Mucosa of descending colon (tissue), 3 donors: ENCODE results near the gene CELA1. TPM values are rescaled to one million over a fixed set of nuclear protein-coding genes. Genes with fewer than 3 reads are reported as not detected.
"Not testable (repeated sequence)": the region's sequence is repeated elsewhere in the genome, so short reads cannot be mapped to it uniquely, and the experiment has no call there.

Source experiments
- ATAC-seq: fragments of 200-7000 bp; cut with Tn5 transposase; one replicate; pipeline ENCODE4 v1.9.1; 2020; ENCODE audit warnings: mild to moderate bottlenecking, moderate library complexity
- DNase-seq, 3 donors: peaks; one replicate each; pipeline ENCODE4 v3.0.0-alpha.2; 2020
- H3K36me3 ChIP-seq: fragments of 200-600 bp; one replicate; pipeline ENCODE4 v1.8.0; 2021; ENCODE audit warnings: low read depth, mild to moderate bottlenecking
- H3K4me1 ChIP-seq: fragments of 200-600 bp; one replicate; pipeline ENCODE4 v1.8.0; 2021; ENCODE audit warnings: low read depth, mild to moderate bottlenecking
- H3K4me3 ChIP-seq: fragments of 200-600 bp; one replicate; pipeline ENCODE4 v1.8.0; 2021; ENCODE audit warnings: mild to moderate bottlenecking
- H3K9me3 ChIP-seq: fragments of 200-600 bp; one replicate; pipeline ENCODE4 v1.8.0; 2021; ENCODE audit warnings: mild to moderate bottlenecking
- CTCF ChIP-seq: fragments of 200-600 bp; IDR thresholded peaks from one replicate; pipeline ENCODE4 v1.8.0; 2022; ENCODE audit warnings: antibody characterized with exemption, mild to moderate bottlenecking
- intact Hi-C, 2 donors: fragments of 100-400 bp; cut with DNase I in 1 of 2; cut with micrococcal nuclease in 1 of 2; formaldehyde crosslinking; loops; one replicate each; pipeline versions ENCODE4 v1.11.0 to v1.11.1; 2022; cut with DNase I, micrococcal nuclease
- total RNA-seq, 3 donors: library from RNA; stranded (reverse); fragmentation: NEBNext Ultra II Directional in 2 of 3; extraction: Animal tissue kit (Norgen Biotek cat#: 25700) in 2 of 3; gene quantifications; one replicate each; pipeline versions ENCODE4 v1.2.1 to v1.2.4, GENCODE V29; 2021 to 2023
- donor health status: DM: no; HTN: no; CAD: no; lungs with moderate emphysema.
- donor health status: DM: no; HTN: no; CAD: no.
- donor health status: DM: no; HTN: yes; CAD: no.

CELA1 gene
- total RNA-seq, 3 donors from 2014 or later: not detected

- H3K36me3 ChIP-seq: no peaks in the 10 kb centered on the region
- no peak overlapping the region for H3K4me3 ChIP-seq
- ATAC-seq (no peak), DNase-seq (no peak)
- no peak for TF ChIP-seq CTCF
- intact Hi-C loops: no loop called here
- H3K4me1 ChIP-seq: peaks cover 11% of the 10 kb centered on the region
- no peaks in the 10 kb centered on the region for H3K9me3 ChIP-seq
These were observed 24.6 kb downstream of the CELA1 start for GRCh38 chr12:51321882-51322281.

GRCh38 chr12:51320695-51321320 lies 25.7 kb downstream of the CELA1 start:
- H3K4me3 ChIP-seq: no peak overlapping the region
- intact Hi-C loops: no loop called here

GRCh38 chr12:51320311-51320694 lies 26.2 kb downstream of the CELA1 start:
- DNase-seq (no peak), ATAC-seq (no peak)
- no peak overlapping the region for H3K4me3 ChIP-seq
- no peak for TF ChIP-seq CTCF
- intact Hi-C loops: no loop called here
- H3K4me1 ChIP-seq: peaks cover 11% of the 10 kb centered on the region
- no peaks in the 10 kb centered on the region for H3K9me3 ChIP-seq
- H3K36me3 ChIP-seq: no peaks in the 10 kb centered on the region

More at GRCh38 chr12:51320695-51321320, 25.7 kb downstream of the CELA1 start:
- ATAC-seq (peak; percentile 58), DNase-seq (no peak)
- TF ChIP-seq CTCF: no peak
- Histone ChIP-seq H3K36me3 (no peaks in the 10 kb centered on the region), H3K9me3 (no peaks in the 10 kb centered on the region), H3K4me1 (peaks cover 11% of the 10 kb centered on the region)

GRCh38 chr12:51318846-51319599 lies 27.5 kb downstream of the CELA1 start:
- ATAC-seq (peak; percentile 82), DNase-seq (peak in 1 of 3 donors; percentile 50)
- no peak for TF ChIP-seq CTCF
- intact Hi-C loops: no loop called here
- Histone ChIP-seq H3K36me3 (no peaks in the 10 kb centered on the region), H3K4me1 (peaks cover 11% of the 10 kb centered on the region), H3K4me3 (no peak overlapping the region), H3K9me3 (no peaks in the 10 kb centered on the region)

- H3K9me3 ChIP-seq, H3K36me3 ChIP-seq, H3K4me3 ChIP-seq, DNase-seq, intact Hi-C loops, ATAC-seq: not testable (repeated sequence)
- H3K4me1 ChIP-seq: peaks cover 11% of the 10 kb centered on the region
These were observed 28.2 kb downstream of the CELA1 start for GRCh38 chr12:51318057-51318806.

- TF ChIP-seq CTCF: no peak
- ATAC-seq: no peak
- no peak for DNase-seq
- no peaks in the 10 kb centered on the region for H3K36me3 ChIP-seq
- H3K9me3 ChIP-seq: no peaks in the 10 kb centered on the region
- H3K4me1 ChIP-seq: peaks cover 16% of the 10 kb centered on the region
- H3K4me3 ChIP-seq: no peak overlapping the region
- intact Hi-C loops: no loop called here
These were observed 35.1 kb downstream of the CELA1 start for GRCh38 chr12:51311389-51311788.
